Measurements from ENCODE around the gene GULP1. TPM values are rescaled to one million over a fixed set of nuclear protein-coding genes. Genes with fewer than 3 reads are reported as not detected.

GULP1 gene
- total and polyA plus RNA-seq, 2 of the 4 experiments (the other 2 are of a cell fraction): 24.4 to 40.1 TPM

DNA sequence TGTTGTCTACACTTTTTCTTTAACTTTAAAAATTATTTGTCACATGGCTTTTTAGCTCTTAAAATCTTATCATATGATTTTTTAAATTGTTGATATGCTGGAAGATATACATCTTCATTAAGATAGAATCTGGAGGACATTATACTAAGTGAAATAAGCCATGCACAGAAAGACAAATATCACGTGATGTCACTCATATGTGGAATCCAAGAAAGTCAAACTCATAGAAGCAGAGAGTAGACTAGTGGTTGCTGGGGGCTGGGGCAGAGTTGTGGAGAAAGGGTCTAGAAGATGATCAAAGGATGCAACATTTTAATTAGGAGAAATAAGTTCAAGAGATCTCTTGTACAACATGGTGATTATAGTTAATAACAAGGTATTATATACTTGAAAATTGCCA is 280.9 kb downstream of the GULP1 start:
- POLR2A ChIA-PET (ENCODE audit: unreplicated experiment): no interaction called here

More for the DNA sequence above, 280.9 kb downstream of the GULP1 start:
- no peak for ATAC-seq (ENCODE audit: low read depth)
- H2AFZ ChIP-seq (replicated peaks; ENCODE audit: low read length, poor library complexity): no peak overlapping the region
- no peak overlapping the region for H2BK20ac ChIP-seq (ENCODE audit: low read depth, low read length)
- no peak overlapping the region for H4K8ac ChIP-seq (ENCODE audit: low read depth in 2 of 2, low read length in 2 of 2)
- no peak overlapping the region for H4K5ac ChIP-seq (ENCODE audit: low read depth, low read length)
- H3K4me3 ChIP-seq (ENCODE audit: insufficient read depth, low read depth, low read length): no peak overlapping the region
- no peak overlapping the region for H2BK15ac ChIP-seq (ENCODE audit: low read depth, low read length)
- TF ChIP-seq CEBPB (IDR thresholded peaks at IDR 0.05; ENCODE audit: low read depth, low read length) (no peak), MXI1 (IDR thresholded peaks at IDR 0.05; ENCODE audit: borderline replicate concordance, low read depth, low read length) (no peak), RCOR1 (IDR thresholded peaks at IDR 0.05; ENCODE audit: insufficient replicate concordance, low read length) (no peak), POLR2A (IDR thresholded peaks at IDR 0.05; ENCODE audit: low read depth, low read length) (no peak)
- TF ChIP-seq, protein P1, sequence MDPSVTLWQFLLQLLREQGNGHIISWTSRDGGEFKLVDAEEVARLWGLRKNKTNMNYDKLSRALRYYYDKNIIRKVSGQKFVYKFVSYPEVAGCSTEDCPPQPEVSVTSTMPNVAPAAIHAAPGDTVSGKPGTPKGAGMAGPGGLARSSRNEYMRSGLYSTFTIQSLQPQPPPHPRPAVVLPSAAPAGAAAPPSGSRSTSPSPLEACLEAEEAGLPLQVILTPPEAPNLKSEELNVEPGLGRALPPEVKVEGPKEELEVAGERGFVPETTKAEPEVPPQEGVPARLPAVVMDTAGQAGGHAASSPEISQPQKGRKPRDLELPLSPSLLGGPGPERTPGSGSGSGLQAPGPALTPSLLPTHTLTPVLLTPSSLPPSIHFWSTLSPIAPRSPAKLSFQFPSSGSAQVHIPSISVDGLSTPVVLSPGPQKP (IDR thresholded peaks at IDR 0.05; ENCODE audit: borderline replicate concordance, low read depth, low read length): no peak
- TF ChIP-seq, protein P2, sequence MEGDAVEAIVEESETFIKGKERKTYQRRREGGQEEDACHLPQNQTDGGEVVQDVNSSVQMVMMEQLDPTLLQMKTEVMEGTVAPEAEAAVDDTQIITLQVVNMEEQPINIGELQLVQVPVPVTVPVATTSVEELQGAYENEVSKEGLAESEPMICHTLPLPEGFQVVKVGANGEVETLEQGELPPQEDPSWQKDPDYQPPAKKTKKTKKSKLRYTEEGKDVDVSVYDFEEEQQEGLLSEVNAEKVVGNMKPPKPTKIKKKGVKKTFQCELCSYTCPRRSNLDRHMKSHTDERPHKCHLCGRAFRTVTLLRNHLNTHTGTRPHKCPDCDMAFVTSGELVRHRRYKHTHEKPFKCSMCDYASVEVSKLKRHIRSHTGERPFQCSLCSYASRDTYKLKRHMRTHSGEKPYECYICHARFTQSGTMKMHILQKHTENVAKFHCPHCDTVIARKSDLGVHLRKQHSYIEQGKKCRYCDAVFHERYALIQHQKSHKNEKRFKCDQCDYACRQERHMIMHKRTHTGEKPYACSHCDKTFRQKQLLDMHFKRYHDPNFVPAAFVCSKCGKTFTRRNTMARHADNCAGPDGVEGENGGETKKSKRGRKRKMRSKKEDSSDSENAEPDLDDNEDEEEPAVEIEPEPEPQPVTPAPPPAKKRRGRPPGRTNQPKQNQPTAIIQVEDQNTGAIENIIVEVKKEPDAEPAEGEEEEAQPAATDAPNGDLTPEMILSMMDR (conservative IDR thresholded peaks at IDR 0.05; ENCODE audit: low read depth, low read length): no peak
- H3K56ac ChIP-seq (ENCODE audit: extremely low read depth, insufficient read depth, low read length): no peak overlapping the region
- in situ Hi-C loops (cut with MboI; ENCODE audit: low sequenced_read_pairs): no loop called here
- intact Hi-C loops (cut with micrococcal nuclease): no loop called here
- DNase-seq: no peak
- CTCF ChIA-PET: no interaction called here
- H3K9me1 ChIP-seq (ENCODE audit: insufficient read depth, low read length): no peaks in the 10 kb centered on the region
- H3K27me3 ChIP-seq (ENCODE audit: control insufficient read depth, insufficient read depth, low read length): no peaks in the 10 kb centered on the region
- H2BK120ac ChIP-seq (ENCODE audit: low read depth, low read length): no peak overlapping the region
- no peak overlapping the region for H2AK9ac ChIP-seq (replicated peaks; ENCODE audit: low read depth, low read length, poor library complexity)
- WGBS, 2 experiments (ENCODE audit: extremely low coverage in 2 of 2, insufficient read length in 1 of 2): no CpG with 5 or more reads among the region's 1 CpG
- H3K14ac ChIP-seq (replicated peaks; ENCODE audit: low read depth, low read length): no peak overlapping the region
- no peak overlapping the region for H3K23ac ChIP-seq (ENCODE audit: low read depth, low read length)
- 0 out of 2 replicates have a peak, but pooled peaks cover 1% of the 10 kb centered on the region for H3K36me3 ChIP-seq (ENCODE audit: control insufficient read depth, insufficient read depth, low read length)
- no peak overlapping the region for H3K27ac ChIP-seq (ENCODE audit: insufficient read depth, low read length)
- H4K91ac ChIP-seq (ENCODE audit: insufficient read depth, low read depth, low read length): no peak overlapping the region
- no peaks in the 10 kb centered on the region for H3K4me1 ChIP-seq (ENCODE audit: control insufficient read depth, insufficient read depth, low read length)
- H4K20me1 ChIP-seq (ENCODE audit: insufficient read depth, low read length): no peaks in the 10 kb centered on the region
- H2AK5ac ChIP-seq (ENCODE audit: low read depth, low read length): no peak overlapping the region
- no peak overlapping the region for H3K9ac ChIP-seq (ENCODE audit: low read depth, low read length)
- H3K4ac ChIP-seq (ENCODE audit: low read depth, low read length): no peak overlapping the region
- H3K4me2 ChIP-seq (ENCODE audit: low read depth, low read length): no peak overlapping the region
- no peaks in the 10 kb centered on the region for H3K79me1 ChIP-seq (ENCODE audit: low read depth in 1 of 2, low read length in 2 of 2)
- no peak overlapping the region for H2BK5ac ChIP-seq (ENCODE audit: low read depth, low read length, poor library complexity, severe bottlenecking)
- H3K9me3 ChIP-seq (ENCODE audit: control insufficient read depth, insufficient read depth, low read length): no peaks in the 10 kb centered on the region
- dilution Hi-C loops (cut with HindIII; ENCODE audit: low sequenced_read_pairs, unreplicated experiment): no loop called here
- no peak overlapping the region for H3K18ac ChIP-seq (ENCODE audit: low read depth, low read length)
- BruUV-seq (replicated peaks): no TSS peak
